Gastroesophageal sphincter (tissue), 4 donors: ENCODE results near the gene TMEM9B. TPM values are rescaled to one million over a fixed set of nuclear protein-coding genes. Genes with fewer than 3 reads are reported as not detected.

Experiments
- ATAC-seq: fragments of 150-250 bp; one replicate; pipeline ENCODE4 v1.9.1; 2016; ENCODE audit warnings: mild to moderate bottlenecking, moderate library complexity
- H3K27ac ChIP-seq, 4 donors: fragments of 200-600 bp; sonication (generic) in 3 of 4; 1 replicate in 3 of 4; 2 replicates in 1 of 4; pipeline ENCODE4 v1.5.1; 2016 to 2019
- H3K27me3 ChIP-seq: fragments of 200-600 bp; sonication (generic); one replicate; pipeline ENCODE4 v1.5.1; 2019
- H3K36me3 ChIP-seq, 2 donors: fragments of 200-600 bp; sonication (generic); one replicate each; pipeline ENCODE4 v1.5.1; 2019; ENCODE audit warnings: control low read depth in 1 of 2
- H3K4me1 ChIP-seq, 3 donors: fragments of 200-600 bp; sonication (generic); 1 replicate in 2 of 3; 2 replicates in 1 of 3; pipeline ENCODE4 v1.5.1; 2016 to 2019; ENCODE audit warnings: control low read depth in 2 of 3
- H3K4me3 ChIP-seq, 2 donors: fragments of 200-600 bp; sonication (generic); one replicate each; pipeline ENCODE4 v1.5.1; 2019; ENCODE audit warnings: mild to moderate bottlenecking in 1 of 2, moderate library complexity in 1 of 2
- H3K9me3 ChIP-seq, 3 donors: fragments of 200-600 bp; sonication (generic); one replicate each; pipeline ENCODE4 v1.5.1; 2017 to 2019; ENCODE audit warnings: control low read depth in 2 of 3
- CTCF ChIP-seq, 4 experiments: fragments of 200-600 bp in 2 of 4; fragments of 450-650 bp in 2 of 4; sonication (generic) in 1 of 4; IDR thresholded peaks; one replicate each; pipeline ENCODE4 v1.5.1; 2017 to 2019; ENCODE audit warnings: antibody characterized with exemption in 4 of 4, mild to moderate bottlenecking in 2 of 4, moderate library complexity in 2 of 4
- EP300 ChIP-seq: sonication (generic); formaldehyde crosslinking; IDR thresholded peaks from one replicate; pipeline ENCODE4 v1.6.1; 2017; ENCODE audit warnings: antibody characterized with exemption, mild to moderate bottlenecking
- POLR2A ChIP-seq, 2 donors: fragments of 450-650 bp; IDR thresholded peaks; one replicate each; pipeline ENCODE4 v1.6.1; 2017; ENCODE audit warnings: antibody characterized with exemption in 2 of 2, mild to moderate bottlenecking in 2 of 2, moderate library complexity in 1 of 2
- POLR2AphosphoS5 ChIP-seq: sonication (generic); formaldehyde crosslinking; IDR thresholded peaks from one replicate; pipeline ENCODE4 v1.6.1; 2017; ENCODE audit warnings: antibody characterized with exemption
- WGBS, 2 donors: methylation state at CpG; one replicate each; pipeline ENCODE4 v1.1.5; 2018; ENCODE audit warnings: low coverage in 1 of 2; 5-methylcytosine and 5-hydroxymethylcytosine counted together
- total RNA-seq, 4 donors: library from RNA; depleted of rRNA; stranded (reverse); fragments of >200 nt; gene quantifications; one replicate each; pipeline ENCODE4 v1.1.0, GENCODE V29; 2016

Gene TMEM9B
- total RNA-seq, 4 donors from 2014 or later: 14.6 to 40.0 (median 21.5) TPM

DNA sequence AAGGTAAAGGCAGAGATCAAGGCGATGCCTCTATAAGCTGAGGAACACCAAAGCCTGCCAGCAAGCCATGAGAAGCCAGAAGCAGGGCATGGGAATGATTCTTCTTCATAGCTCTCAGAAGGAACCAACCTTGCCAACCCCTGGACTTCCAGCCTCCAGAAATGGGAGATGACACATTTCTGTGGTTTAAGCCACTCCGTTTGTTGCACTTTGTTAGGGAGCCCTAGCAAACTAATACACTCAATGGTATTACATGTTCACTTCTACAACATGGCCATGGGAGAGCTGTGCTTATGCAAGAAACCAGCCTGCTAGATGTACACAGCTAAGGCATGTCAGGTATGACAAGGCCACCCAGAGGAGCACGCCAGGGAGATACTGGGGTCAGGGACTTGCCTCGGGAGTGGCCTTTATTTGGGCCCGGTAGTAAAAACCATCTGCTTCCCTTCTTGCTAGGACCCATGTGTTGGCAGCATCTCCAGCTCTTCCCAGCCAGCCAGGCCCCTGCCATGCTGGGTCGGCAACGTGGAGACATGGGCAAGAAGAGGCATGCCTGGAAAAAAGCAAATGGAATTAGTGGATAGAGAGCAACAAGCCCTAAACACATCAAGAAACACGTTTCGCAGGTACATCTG lies 35.1 kb downstream of the TMEM9B start:
- H3K36me3 ChIP-seq: peaks cover 0 to 17% of the 10 kb centered on the region in 2 donors
- no peak overlapping the region for H3K27ac ChIP-seq
- no peak for ATAC-seq
- H3K27me3 ChIP-seq: no peaks in the 10 kb centered on the region
- H3K4me1 ChIP-seq: no peaks in the 10 kb centered on the region
- no peaks in the 10 kb centered on the region for H3K9me3 ChIP-seq
- WGBS, 2 donors: 85 to 100% methylated on average over 2 to 4 of the region's 9 CpGs
- TF ChIP-seq POLR2AphosphoS5 (no peak), POLR2A (IDR thresholded peaks at IDR 0.05) (no peak), CTCF (IDR thresholded peaks at IDR 0.05) (no peak), EP300 (no peak)
- no peak overlapping the region for H3K4me3 ChIP-seq

GRCh38 chr11:8928205-8928604 lies 36.0 kb downstream of the TMEM9B start:
- no peaks in the 10 kb centered on the region for H3K9me3 ChIP-seq
- TF ChIP-seq CTCF (IDR thresholded peaks at IDR 0.05): no peak
- no peak for TF ChIP-seq POLR2A (IDR thresholded peaks at IDR 0.05)
- no peak for TF ChIP-seq EP300
- 98% methylated on average over 4 of the region's 4 CpGs for WGBS, 2 donors
- no peak overlapping the region for H3K27ac ChIP-seq
- H3K27me3 ChIP-seq: no peaks in the 10 kb centered on the region
- H3K4me3 ChIP-seq: no peak overlapping the region
- ATAC-seq: no peak
- peaks cover 0 to 26% of the 10 kb centered on the region in 2 donors for H3K36me3 ChIP-seq
- no peaks in the 10 kb centered on the region for H3K4me1 ChIP-seq

- ATAC-seq: no peak
- Histone ChIP-seq H3K4me1 (no peaks in the 10 kb centered on the region), H3K4me3 (no peak overlapping the region), H3K9me3 (no peaks in the 10 kb centered on the region), H3K36me3 (peaks cover 0 to 36% of the 10 kb centered on the region in 2 donors), H3K27ac (no peak overlapping the region), H3K27me3 (no peaks in the 10 kb centered on the region)
- WGBS, 2 donors: 67 to 69% methylated on average over 1 to 2 of the region's 5 CpGs
- TF ChIP-seq EP300 (no peak), CTCF (IDR thresholded peaks at IDR 0.05) (no peak), POLR2AphosphoS5 (no peak), POLR2A (IDR thresholded peaks at IDR 0.05) (no peak)
These were observed 37.0 kb downstream of the TMEM9B start for GRCh38 chr11:8927233-8927632.

DNA sequence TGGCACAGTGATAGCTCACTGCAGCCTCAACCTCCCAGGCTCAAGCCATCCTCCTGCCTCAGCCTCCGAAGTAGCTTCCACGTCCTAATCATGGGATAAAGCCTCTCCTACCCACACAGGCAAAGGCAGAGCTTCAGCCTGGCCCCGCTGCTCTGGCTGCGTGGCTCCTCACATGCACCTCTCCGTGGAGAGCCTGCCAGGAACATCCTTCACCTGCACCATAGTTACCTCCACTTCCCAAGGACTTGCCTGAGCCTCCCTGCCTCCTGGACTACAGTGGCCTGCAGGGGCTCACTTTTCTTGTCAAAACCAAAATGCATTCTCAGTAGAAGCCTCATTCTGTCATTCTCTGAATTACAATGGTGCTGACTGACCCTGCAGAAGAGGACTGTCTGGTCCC lies 38.0 kb downstream of the TMEM9B start:
- Histone ChIP-seq H3K9me3 (no peaks in the 10 kb centered on the region), H3K27ac (no peak overlapping the region), H3K4me1 (no peaks in the 10 kb centered on the region), H3K4me3 (no peak overlapping the region), H3K27me3 (no peaks in the 10 kb centered on the region), H3K36me3 (peaks cover 0 to 46% of the 10 kb centered on the region in 2 donors)
- 82% methylated on average over 3 of the region's 5 CpGs; no CpG with 5 or more reads in 1 of the 2 donors for WGBS, 2 donors
- no peak for ATAC-seq
- TF ChIP-seq EP300 (no peak), POLR2AphosphoS5 (no peak), POLR2A (IDR thresholded peaks at IDR 0.05) (no peak), CTCF (IDR thresholded peaks at IDR 0.05) (no peak)

DNA sequence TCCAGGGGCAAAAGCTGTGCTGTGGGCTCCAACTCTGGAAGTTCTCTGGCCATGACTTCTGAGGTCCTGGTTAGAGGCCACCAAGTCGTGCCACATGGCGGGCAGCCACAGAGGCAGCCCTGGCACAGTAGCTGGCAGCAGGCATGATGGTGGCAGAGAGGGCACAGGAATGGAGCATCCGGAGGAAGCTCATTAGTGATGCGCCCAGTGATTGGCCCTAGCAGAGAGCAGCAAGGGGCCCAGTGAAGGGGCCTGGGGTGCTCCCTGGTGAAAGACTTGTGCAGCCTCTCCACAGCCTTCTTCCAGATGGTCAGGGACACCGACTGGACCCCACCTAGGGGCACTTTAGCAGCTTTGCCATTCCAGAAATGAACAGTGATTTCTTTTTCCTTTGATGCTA lies 38.5 kb downstream of the TMEM9B start:
- no peaks in the 10 kb centered on the region for H3K9me3 ChIP-seq
- H3K27me3 ChIP-seq: no peaks in the 10 kb centered on the region
- peaks cover 0 to 51% of the 10 kb centered on the region in 2 donors for H3K36me3 ChIP-seq
- H3K4me1 ChIP-seq: no peaks in the 10 kb centered on the region
- 89% methylated on average over 1 of the region's 5 CpGs; no CpG with 5 or more reads in 1 of the 2 donors for WGBS, 2 donors
- no peak overlapping the region for H3K4me3 ChIP-seq
- no peak overlapping the region for H3K27ac ChIP-seq
- TF ChIP-seq POLR2AphosphoS5 (no peak), CTCF (IDR thresholded peaks at IDR 0.05) (no peak), EP300 (no peak), POLR2A (IDR thresholded peaks at IDR 0.05) (no peak)
- ATAC-seq: no peak
